ENCODE results near the gene TGFBR3.
"Not testable (repeated sequence)": the region's sequence is repeated elsewhere in the genome, so short reads cannot be mapped to it uniquely, and the experiment has no call there.

TGFBR3 gene

GRCh38 chr1:91846007-91846638 is 39.8 kb downstream of the TGFBR3 start:
- DNase-seq: no peak

- no peak for DNase-seq
Measured at GRCh38 chr1:91844862-91845528, 41.0 kb downstream of the TGFBR3 start.

GRCh38 chr1:91843843-91844242 is 42.1 kb downstream of the TGFBR3 start:
- DNase-seq: no peak

GRCh38 chr1:91842563-91842962 is 43.4 kb downstream of the TGFBR3 start:
- no peak for DNase-seq

- DNase-seq: no peak
Measured at GRCh38 chr1:91842056-91842455, 43.9 kb downstream of the TGFBR3 start.

- not testable (repeated sequence) for DNase-seq
Measured at GRCh38 chr1:91840276-91840675, 45.7 kb downstream of the TGFBR3 start.

- DNase-seq: no peak
Measured at GRCh38 chr1:91836331-91837040, 49.5 kb downstream of the TGFBR3 start.

- DNase-seq: no peak
Measured at GRCh38 chr1:91835087-91835521, 50.8 kb downstream of the TGFBR3 start.

GRCh38 chr1:91834549-91834948 is 51.4 kb downstream of the TGFBR3 start:
- not testable (repeated sequence) for DNase-seq

GRCh38 chr1:91833946-91834345 is 52.0 kb downstream of the TGFBR3 start:
- DNase-seq: no peak

GRCh38 chr1:91831132-91831930 is 54.6 kb downstream of the TGFBR3 start:
- DNase-seq: no peak

GRCh38 chr1:91830242-91831131 is 55.5 kb downstream of the TGFBR3 start:
- DNase-seq: no peak

GRCh38 chr1:91829293-91830153 is 56.4 kb downstream of the TGFBR3 start:
- no peak for DNase-seq

GRCh38 chr1:91828583-91829281 is 57.2 kb downstream of the TGFBR3 start:
- DNase-seq: no peak

GRCh38 chr1:91827459-91828321 is 58.3 kb downstream of the TGFBR3 start:
- DNase-seq: no peak

GRCh38 chr1:91827087-91827458 is 58.9 kb downstream of the TGFBR3 start:
- DNase-seq: no peak

- no peak for DNase-seq
Measured at GRCh38 chr1:91826649-91827048, 59.3 kb downstream of the TGFBR3 start.

- DNase-seq: no peak
Measured at GRCh38 chr1:91826248-91826647, 59.7 kb downstream of the TGFBR3 start.

GRCh38 chr1:91821126-91821868 is 64.7 kb downstream of the TGFBR3 start:
- no peak for DNase-seq

Measured in cortex of kidney (tissue), 1 donor.